ENCODE data around the gene IZUMO1. TPM values are rescaled to one million over a fixed set of nuclear protein-coding genes. Genes with fewer than 3 reads are reported as not detected.

The IZUMO1 gene
- total and polyA plus RNA-seq, 2 of the 13 experiments (the other 11 are each of a cell fraction or from before 2014, with no cell fraction given) = 0.07 to 0.22 TPM

GRCh38 chr19:48770734-48771472, 24.2 kb upstream of the IZUMO1 start:
- Histone ChIP-seq H3K4me1 (ENCODE audit: insufficient read depth, low read length) (peaks cover 63% of the 10 kb centered on the region), H4K20me1 (ENCODE audit: insufficient read depth, low read length) (no peaks in the 10 kb centered on the region), H3K9me3 (ENCODE audit: low read length) (no peaks in the 10 kb centered on the region), H3K36me3 (replicated peaks in 1 of 2; ENCODE audit: control insufficient read depth in 1 of 2, insufficient read depth in 2 of 2, low read length in 2 of 2) (no peaks in the 10 kb centered on the region), H3K27me3 (ENCODE audit: control insufficient read depth in 1 of 2, insufficient read depth in 2 of 2, low read length in 2 of 2) (no peaks in the 10 kb centered on the region), H2AFZ (ENCODE audit: low read length) (no peak overlapping the region), H3K4me3 (replicated peaks in 1 of 3; ENCODE audit: insufficient read depth in 1 of 3, low read depth in 2 of 3, low read length in 3 of 3) (no peak overlapping the region), H3K9ac (ENCODE audit: insufficient read depth, low read depth, low read length) (no peak overlapping the region), H3K79me2 (ENCODE audit: insufficient read depth, low read length) (no peaks in the 10 kb centered on the region), H3K4me2 (ENCODE audit: low read depth, low read length) (no peak overlapping the region), H3K27ac (ENCODE audit: extremely low read length, insufficient read depth, low read length) (no peak overlapping the region)
- no TSS peak for BruUV-seq (replicated peaks)
- intact Hi-C loops (cut with micrococcal nuclease; ENCODE audit: unreplicated experiment) (no loop called here), in situ Hi-C loops (cut with HindIII; ENCODE audit: extremely low pct_ligation_motif_present, low pct_unique_long_range_greater_than_20kb) (no loop called here)
- ChIA-PET POLR2A (interaction anchor here (2.2 to 3.1 kb wide), 5 partner anchors 12 to 55 kb away, joined by 6 to 30 read pairs (median 14); no protein-coding TSS in a partner anchor), CTCF (ENCODE audit: low intra/inter-chr PET ratio, low total read pairs) (no interaction called here)
- WGBS (ENCODE audit: low lambda C conversion rate) = 70% methylated on average over 20 of the region's 20 CpGs
- TF ChIP-seq ZNF687 (CRISPR knock-in tag; IDR thresholded peaks at IDR 0.05) (peak; percentile 25; the same call in 1 of the 2 replicates), GABPB1 (CRISPR knock-in tag; IDR thresholded peaks at IDR 0.05) (0 out of 2 replicates have a peak, but pooled peaks have one; percentile 8), CREM (IDR thresholded peaks at IDR 0.05) (no peak), CREM (CRISPR knock-in tag; IDR thresholded peaks at IDR 0.05) (no peak)
- ATAC-seq (no peak), FAIRE-seq (no peak), DNase-seq (ENCODE audit: low spot score) (no peak)

All from HepG2 (cell line).